Astrocyte of the spinal cord (primary cell): ENCODE data around the gene MDM1.
A peak's percentile ranks its signal among the peaks of the same experiment; 100 is the strongest.

Experiments
- DNase-seq: peaks from one replicate; pipeline ENCODE4 v3.0.0; 2011; ENCODE audit warnings: low read depth, low spot score
- H3K4me3 ChIP-seq: 2 replicates; pipeline ENCODE4 v1.5.1; 2011; ENCODE audit warnings: low read depth, mild to moderate bottlenecking, low read length, moderate library complexity
- in situ Hi-C: cut with HindIII; loops from 2 replicates; pipeline ENCODE4 v1.10.0; 2017; ENCODE audit warnings: low sequenced_read_pairs
- TF ChIP-seq, protein P1 (sequence below): IDR thresholded peaks from 2 replicates; pipeline ENCODE4 v1.5.1; 2012; ENCODE audit warnings: low read depth, mild to moderate bottlenecking, low read length, inconsistent platforms

MDM1 gene

GRCh38 chr12:68293347-68293746, 38.8 kb downstream of the MDM1 start:
- in situ Hi-C loops, result no loop called here
- TF ChIP-seq, protein P1, sequence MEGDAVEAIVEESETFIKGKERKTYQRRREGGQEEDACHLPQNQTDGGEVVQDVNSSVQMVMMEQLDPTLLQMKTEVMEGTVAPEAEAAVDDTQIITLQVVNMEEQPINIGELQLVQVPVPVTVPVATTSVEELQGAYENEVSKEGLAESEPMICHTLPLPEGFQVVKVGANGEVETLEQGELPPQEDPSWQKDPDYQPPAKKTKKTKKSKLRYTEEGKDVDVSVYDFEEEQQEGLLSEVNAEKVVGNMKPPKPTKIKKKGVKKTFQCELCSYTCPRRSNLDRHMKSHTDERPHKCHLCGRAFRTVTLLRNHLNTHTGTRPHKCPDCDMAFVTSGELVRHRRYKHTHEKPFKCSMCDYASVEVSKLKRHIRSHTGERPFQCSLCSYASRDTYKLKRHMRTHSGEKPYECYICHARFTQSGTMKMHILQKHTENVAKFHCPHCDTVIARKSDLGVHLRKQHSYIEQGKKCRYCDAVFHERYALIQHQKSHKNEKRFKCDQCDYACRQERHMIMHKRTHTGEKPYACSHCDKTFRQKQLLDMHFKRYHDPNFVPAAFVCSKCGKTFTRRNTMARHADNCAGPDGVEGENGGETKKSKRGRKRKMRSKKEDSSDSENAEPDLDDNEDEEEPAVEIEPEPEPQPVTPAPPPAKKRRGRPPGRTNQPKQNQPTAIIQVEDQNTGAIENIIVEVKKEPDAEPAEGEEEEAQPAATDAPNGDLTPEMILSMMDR, result no peak
- no peak overlapping the region for H3K4me3 ChIP-seq
- no peak for DNase-seq

DNA sequence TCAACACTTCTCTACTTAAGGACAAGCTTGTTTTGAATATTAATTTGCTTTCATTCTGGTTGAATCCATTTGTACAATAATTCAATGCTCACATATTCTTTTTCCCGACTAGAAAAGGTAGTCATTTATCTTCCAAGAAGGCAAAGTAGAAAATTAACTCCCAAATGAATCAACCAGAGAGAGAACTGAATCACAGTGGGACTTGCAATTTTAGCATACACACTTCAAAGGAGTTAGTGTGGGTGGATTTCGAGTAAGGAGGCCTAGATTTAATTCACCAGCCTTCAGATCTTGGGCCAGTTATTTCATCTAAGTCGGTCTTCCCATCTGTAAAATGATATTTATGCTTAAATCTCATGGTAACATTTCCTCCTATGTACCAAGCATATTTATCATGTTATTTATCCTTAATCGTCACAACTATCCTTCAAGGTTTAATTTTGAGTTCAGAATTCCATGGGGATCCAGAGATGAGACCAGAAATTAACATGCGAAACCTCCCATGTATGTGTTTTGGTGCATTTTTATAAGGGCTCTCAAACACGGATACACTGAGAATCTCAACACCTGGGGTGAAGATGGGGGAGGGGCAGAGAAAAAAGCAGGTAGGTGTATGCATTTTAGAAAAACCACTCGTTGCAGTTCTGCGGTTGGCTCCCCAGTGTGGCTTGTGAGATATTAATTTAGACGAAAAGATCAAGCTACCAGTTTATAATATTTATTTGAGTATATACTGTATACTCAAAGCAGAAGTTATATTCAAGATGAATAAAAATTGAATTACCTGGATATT, 39.8 kb downstream of the MDM1 start:
- TF ChIP-seq, protein P1, result no peak
- no peak overlapping the region for H3K4me3 ChIP-seq
- in situ Hi-C loops, result no loop called here
- DNase-seq, result no peak

- in situ Hi-C loops, result no loop called here
Observed at GRCh38 chr12:68291396-68292036, 40.6 kb downstream of the MDM1 start.

DNA sequence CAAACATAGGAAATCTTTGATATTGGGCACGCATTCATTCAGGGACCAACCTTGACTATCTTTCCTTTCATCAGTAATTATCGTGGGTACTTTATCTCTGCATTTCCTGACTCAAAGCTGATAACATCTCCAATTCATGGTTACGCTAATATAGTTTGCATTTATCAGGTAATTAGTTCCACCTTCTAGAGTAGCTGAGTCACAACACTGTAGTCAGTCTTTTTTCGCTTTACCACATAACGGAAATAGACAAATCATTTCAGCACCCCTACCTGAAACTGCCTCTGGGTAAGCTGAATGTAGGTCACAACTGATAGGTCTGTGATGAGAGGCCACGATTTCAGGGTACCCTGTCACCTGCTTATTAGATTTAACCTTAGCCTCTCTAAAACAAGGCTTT, 42.0 kb downstream of the MDM1 start:
- TF ChIP-seq, protein P1, result no peak
- in situ Hi-C loops, result no loop called here
- peak; percentile 52 for DNase-seq
- H3K4me3 ChIP-seq, result no peak overlapping the region

More at GRCh38 chr12:68291396-68292036, 40.6 kb downstream of the MDM1 start:
- DNase-seq, result no peak
- no peak overlapping the region for H3K4me3 ChIP-seq
- TF ChIP-seq, protein P1, result no peak

DNA sequence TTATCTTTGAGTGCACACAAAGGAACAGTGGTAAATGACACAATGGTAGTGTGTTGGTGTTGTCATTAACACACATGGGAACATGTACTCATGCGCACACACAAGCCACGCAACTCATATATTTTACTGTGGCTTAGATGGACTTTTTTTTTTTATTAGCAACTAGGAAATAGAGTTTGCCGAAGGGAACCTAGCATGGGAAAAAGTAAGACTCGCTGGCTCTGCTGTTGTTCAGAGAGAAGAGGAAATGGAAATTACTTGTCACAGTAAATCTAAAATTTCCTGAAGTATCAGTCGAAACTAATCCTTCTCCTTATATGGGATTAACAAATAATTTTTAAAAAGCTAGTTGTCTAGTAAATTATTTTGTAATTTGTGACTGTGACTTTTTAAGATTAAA, 45.1 kb downstream of the MDM1 start:
- no peak for DNase-seq
- TF ChIP-seq, protein P1, result no peak
- in situ Hi-C loops, result no loop called here
- H3K4me3 ChIP-seq, result no peak overlapping the region

- no peak for DNase-seq
- in situ Hi-C loops, result no loop called here
- TF ChIP-seq, protein P1, result no peak
- no peak overlapping the region for H3K4me3 ChIP-seq
Observed at GRCh38 chr12:68286396-68286795, 45.8 kb downstream of the MDM1 start.
